SK-N-MC (cell line): Measurements from ENCODE around the gene DLGAP1.

ENCODE experiments used
- EZH2 ChIP-seq: fragments of 200-600 bp; sonication (generic); IDR thresholded peaks from one replicate; pipeline ENCODE4 v1.6.1; 2017; ENCODE audit warnings: antibody characterized with exemption
- FOXP2 ChIP-seq: optimal IDR thresholded peaks from 2 replicates; pipeline ENCODE3; 2011; ENCODE audit warnings: mild to moderate bottlenecking, moderate library complexity; ENCODE audit not compliant: insufficient read depth; ENCODE audit errors: extremely low read length, control extremely low read depth
- POLR2AphosphoS5 ChIP-seq: IDR thresholded peaks from 2 replicates; pipeline ENCODE4 v1.6.1; 2012; ENCODE audit warnings: mild to moderate bottlenecking, low read depth, low read length, borderline replicate concordance

DNA sequence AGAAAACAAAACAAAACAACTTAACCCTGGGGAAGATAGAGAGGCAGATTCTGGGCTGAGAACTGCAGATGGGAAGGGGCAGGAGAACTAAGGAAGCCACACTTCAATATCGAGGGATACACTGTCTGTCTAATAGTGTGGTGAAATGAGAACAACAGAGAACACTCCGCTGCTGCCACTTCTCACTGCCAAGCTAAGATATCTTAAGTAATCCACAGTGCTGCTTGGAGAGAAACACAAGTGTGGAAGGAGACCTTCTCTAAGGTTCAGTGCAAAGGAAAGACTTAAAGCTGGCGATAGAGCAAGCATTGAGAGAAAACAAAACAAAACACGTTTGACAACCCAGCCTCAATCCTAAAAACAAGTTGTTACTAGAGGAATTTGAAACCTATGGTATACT is 37.4 kb downstream of the DLGAP1 start:
- TF ChIP-seq POLR2AphosphoS5 (no peak), EZH2 (no peak), FOXP2 (no peak)
